Activated CD4-positive, alpha-beta T cell treated with anti-CD3 and anti-CD28 coated beads for 4 hours (primary cell): ENCODE measurements around the gene PTPRN2.

Experiments used
- DNase-seq, 2 donors: peaks; one replicate each; pipeline ENCODE4 v3.0.0-alpha.2; 2020

PTPRN2 gene

DNA sequence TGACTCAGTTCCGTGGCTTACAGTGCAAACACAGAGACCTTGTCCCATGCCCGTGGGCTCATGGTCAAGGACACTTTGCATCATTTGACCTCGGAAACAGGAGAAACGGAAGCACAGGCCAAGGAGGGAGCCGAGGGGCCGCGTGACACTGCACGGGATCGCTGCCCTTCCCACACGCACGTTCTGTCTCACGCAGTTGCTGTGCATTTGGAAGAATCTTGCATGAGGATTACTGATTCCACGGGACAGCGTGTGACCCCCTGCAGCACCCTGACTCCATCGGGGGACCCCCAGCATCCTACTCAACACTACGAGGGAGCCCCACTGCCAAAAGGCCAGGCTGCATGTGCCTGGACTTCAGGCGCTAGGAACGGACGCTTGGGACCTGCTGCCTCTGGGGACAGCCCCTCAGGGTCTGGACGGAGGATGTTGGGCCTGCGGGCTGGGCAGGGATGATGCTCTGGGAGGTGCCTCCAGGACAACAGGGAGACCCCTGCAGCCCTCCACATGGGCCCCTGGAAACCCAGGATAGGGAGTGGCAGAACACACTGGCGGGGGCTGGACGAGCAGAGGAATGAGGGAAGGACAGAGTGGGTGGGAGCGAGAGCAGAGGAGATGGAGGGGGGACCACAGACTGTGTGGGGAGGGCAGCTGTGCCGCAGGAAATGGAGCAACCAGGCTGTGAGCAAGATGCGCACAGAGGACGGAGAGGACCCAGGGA is 1028.6 kb downstream of the PTPRN2 start:
- no peak for DNase-seq

DNA sequence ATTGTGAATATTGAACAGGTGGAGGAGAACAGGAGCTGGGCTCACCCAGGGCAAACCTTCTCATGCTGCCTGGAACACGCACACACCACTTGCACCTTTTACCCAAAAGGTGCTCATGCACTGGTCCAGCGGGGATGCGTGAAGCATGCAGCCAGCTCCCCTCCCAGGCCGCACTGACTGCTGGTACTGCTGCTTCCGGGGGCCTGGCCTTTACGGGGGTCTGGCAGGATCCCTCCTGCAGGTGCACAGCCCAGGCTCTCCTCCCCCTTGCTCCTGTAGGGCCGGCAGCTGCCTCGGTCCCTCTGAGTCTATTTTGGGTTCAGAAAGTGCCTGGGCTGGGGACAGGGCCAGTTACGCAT is 1029.1 kb downstream of the PTPRN2 start:
- DNase-seq, result no peak

DNA sequence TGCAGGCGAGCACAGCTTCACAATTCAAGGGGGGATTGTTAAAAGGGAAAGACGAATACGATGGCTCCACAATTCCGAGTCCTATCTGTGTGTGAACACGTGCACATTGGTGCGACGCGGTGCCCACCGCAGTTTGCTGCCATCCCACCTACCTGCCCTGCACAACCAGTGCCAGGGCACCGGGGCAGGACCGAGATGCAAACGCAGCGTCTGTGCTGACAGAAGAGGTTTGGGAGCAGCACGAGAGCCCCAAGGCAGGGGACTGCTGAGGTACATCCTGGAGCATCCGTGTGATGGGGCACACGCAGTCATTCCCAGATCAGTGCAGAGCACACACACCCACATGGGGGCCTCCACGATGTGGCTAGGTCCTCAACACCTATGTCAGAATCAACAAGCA is 1029.6 kb downstream of the PTPRN2 start:
- no peak for DNase-seq

DNA sequence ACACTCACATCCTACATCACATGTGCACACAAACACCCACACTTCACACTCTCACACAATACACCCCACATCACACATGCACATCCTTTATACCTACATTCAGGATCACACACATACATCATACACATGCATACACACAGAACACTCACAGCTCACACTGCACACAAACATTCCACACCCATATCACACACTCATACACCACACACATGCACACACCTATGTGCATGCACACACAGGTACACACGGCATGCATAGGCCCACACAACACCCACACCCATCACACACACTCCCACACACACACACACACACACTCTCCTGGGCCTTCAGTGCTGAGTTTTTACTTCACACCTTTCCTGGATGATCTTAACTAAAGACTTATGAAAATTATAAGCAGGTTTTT is 1030.4 kb downstream of the PTPRN2 start:
- no peak for DNase-seq

DNA sequence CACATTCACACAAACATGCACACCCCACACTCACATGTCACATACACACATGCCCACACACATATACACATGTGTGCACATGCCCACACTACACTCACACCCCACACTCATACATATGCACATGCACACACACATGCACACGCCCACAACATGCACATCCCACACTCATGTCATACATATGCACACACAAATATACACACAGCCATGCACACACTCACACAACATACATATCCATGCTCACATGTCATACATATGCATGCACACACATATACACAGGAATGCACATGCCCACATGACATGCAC is 1031.0 kb downstream of the PTPRN2 start:
- no peak for DNase-seq

DNA sequence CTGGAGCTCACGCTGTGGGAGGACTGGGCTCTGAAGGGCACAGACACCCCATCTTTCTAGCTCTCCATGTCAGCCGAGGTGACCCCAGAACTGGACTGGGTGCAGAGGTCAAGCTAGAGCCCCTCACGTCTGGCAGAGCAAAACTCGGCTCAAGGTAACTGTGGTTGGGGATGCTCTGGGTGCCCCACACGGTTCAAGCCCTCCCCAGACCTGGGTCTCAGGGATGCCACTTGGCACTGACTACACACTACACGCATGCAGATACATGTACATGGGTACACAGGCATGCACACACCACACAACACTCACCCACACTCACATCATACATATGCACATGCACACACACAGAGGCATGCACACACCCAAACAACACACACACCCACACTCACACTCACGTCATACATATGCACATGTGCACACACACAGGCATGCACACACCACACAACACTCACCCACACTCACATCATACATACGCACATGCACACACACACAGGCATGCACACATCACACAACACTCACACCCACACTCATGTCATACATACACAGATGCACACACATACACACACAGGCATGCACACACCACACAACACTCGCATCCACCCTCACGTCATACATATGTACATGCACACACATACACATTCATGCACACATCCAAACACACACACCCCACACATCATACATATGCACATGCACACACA is 1031.5 kb downstream of the PTPRN2 start:
- DNase-seq, result no peak

DNA sequence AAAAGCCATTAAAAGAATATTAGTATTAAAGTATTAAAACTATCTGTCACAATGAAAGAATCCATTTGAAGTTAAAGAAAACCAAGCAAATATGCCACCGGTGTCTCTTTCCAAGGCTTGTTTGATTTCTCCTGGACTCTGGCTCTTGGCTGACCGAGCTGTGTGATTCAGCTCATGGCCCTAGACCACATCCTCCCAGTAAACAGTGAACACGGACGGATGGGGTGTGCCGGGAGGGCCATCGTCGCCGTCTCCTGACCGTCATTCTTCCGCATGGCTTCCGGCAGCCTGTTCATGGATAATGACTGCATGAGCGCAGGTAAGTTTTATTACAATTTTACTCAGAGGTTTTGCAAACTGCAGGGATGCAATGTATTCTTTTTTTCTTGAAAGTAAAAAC is 1032.3 kb downstream of the PTPRN2 start:
- no peak for DNase-seq

DNA sequence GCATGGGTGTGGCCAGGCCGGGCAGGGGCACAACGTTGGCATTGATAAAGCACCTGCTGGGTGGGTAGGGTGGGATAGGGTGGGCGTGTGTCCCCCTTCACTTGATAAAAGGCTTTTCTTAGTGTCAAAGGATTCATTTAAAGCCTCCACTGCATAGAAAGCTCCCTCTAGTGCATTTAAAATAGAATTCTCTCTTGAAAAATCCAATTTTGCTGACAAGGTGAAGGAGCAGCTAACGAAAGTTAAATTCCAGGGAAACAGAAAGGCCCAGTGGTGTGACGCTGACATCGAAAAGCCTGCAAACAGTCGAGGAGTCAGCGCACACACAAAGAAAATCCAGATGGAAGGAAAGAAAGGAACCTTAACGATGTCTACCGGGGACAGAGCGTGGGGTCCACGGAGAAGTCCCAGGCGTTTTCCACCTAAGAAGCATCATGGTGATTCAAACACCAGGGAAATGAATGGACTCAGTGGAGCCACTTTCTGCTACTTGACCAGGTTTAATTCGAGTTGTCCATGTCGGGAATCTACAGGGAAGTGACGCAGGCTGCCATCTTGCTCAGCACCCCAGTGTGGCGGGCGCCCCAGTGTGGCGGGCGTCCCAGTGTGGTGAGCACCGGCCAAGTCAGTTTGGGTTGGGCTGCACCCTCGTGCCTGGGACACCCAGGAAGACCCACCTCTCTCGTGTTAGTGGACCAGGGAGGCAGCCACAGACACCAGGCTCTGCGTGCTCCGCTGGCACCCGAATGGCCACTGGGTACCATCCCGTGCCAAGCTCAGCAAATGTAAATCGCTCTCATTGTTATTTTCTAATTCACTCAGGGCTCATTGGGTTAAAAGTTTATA is 1033.0 kb downstream of the PTPRN2 start:
- no peak for DNase-seq

DNA sequence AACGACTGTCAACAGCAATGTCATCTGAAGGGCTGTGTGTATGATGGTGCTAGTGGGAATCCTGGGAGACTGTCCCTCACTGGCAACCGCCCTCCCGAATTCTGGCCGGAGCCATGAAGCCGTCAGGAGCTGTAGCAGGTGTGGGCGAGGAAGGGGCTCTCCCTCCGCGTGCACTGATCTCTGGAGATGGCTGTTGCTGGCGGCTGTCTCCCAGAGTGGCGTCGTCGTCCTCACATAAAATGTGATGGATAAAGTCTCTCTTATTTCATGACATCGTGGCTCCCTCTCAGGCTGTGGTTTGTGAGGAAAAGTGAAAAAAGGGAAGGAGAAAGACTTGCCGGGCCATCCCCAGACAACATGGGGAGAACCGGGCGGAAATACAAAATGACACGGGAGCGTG is 1034.4 kb downstream of the PTPRN2 start:
- DNase-seq, result no peak

DNA sequence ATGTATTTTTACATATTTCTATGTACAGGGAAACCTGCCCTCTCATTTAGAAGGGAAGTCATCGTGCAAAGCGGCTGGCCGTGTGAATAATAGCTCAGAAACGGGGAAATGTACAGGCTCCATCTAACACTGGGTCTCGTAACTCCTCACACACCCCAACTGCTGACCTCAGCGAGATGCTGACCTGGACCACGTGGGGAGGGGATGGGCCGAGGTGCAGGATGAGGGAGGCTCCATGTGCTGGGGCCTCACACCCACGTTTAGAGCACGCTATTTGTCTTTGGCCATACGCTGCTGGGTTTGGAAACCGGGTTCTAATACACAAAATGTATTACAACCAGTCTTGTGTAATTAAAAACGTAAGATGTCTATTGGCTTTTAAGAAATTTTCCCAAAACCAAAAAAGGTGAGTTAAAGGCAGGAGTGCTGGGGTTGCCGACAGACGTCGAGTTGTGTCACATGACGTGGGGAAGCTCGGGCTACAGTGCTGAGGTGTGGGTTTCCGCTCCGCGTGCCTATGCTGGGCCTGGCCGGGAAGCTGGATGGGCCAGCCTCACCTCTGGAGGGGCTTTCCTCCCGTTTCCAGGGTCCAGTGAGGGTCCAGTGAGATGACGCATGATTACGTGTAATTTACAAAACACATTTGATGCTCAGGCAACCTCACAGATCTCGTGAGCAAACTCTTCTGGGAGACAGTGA is 1035.2 kb downstream of the PTPRN2 start:
- no peak for DNase-seq

DNA sequence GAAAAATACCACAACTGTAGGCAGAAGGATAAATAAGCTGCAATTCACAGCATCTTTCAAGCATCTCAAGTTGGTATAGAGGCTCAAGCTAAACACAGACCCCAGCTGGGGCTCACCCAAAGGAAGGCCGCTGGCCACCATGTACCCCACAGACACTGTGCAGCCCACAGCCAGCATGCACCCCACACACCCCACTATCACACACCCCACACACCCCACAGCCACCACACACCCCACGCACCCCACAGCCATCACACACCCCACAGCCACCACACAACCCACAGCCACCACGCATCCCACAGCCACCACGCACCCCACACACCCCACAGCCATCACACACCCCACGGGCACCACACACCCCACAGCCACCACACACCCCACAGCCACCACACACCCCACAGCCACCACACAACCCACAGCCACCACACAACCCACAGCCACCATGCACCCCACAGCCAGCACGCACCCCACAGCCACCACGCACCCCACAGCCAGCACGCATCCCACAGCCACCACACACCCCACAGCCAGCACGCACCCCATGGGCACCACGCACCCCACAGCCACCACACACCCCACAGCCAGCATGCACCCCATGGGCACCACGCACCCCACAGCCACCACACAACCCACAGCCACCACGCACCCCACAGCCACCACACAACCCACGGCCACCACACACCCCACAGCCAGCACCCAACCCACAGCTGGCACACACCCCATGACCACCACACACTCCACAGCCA is 1036.1 kb downstream of the PTPRN2 start:
- no peak for DNase-seq

DNA sequence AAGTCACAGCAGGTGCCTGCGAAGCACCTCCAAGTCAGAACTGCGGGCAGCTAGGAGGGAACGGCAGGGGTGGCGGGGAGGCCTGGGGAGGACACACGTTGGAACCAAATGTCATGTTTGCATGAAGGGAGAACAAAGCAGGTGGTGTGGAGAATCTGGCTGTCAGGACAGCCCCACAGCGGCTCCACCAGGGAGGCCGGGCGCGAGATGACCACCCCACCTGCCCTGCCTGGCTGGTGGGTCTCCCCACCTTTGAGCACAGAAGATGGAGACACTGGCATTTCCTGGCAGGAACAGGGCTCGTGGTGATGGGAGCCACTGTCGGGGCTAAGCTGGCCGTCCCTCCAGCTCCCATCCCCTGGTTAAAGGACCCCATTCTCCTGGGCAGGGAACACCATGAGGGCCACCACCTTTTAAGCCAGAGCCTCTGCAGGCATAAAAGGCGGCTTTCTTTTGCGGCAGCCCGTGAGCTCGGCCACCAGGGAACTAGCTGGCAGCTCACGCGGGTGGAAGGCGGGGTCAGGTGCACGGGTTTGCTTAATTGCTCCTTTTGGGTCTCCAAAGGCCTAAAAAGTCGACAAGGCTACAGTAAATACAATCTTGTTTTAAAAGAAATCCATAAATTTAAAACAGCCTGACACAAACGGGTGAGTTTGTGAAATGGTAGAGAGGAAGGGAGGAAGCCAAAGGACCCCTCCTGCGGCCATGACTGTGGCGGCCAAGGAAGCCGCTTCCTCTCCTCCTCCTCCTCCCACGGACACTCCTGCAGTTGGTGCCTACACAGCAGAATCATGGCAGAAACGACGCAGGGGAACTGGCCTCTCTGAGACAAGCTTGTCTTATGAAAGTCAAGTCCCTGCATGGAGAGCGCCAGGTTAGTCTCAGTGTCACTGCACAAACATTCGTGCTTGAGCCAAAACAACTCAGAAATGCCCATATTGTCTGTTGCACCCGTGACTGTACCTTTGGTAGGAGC is 1037.0 kb downstream of the PTPRN2 start:
- no peak for DNase-seq

DNA sequence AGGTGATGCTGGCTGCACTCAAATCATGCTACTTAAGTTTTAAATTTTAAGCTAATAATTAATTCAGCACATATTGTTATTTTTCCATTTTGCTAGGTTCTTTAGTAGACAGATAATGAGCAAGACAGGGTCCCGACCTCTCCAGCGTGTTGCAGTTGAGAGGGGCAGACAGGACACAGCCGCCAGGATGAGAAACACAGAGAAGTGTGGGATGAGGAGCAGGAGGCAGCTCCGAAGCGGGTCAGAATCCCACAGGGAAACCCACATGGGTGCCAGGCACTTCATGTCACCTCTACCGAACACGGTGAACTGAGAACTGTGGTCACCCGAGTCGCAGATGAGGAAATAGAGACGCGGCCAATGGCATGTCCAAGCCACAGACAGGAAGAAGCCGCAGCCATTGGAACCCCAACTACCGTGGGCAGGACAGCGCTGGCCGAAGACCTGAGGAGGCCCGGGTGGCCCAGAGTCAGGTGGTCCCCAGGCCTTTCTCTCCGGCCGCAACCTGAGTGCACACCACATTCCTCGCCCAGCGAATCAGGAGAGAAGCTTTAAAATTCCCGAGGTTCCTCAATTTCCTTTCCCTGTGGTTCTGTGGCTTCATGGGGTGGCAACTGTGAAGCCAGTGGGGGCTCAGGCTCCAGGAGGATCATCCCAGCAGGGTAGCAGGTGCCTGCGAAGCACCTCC is 1037.9 kb downstream of the PTPRN2 start:
- DNase-seq, result no peak

DNA sequence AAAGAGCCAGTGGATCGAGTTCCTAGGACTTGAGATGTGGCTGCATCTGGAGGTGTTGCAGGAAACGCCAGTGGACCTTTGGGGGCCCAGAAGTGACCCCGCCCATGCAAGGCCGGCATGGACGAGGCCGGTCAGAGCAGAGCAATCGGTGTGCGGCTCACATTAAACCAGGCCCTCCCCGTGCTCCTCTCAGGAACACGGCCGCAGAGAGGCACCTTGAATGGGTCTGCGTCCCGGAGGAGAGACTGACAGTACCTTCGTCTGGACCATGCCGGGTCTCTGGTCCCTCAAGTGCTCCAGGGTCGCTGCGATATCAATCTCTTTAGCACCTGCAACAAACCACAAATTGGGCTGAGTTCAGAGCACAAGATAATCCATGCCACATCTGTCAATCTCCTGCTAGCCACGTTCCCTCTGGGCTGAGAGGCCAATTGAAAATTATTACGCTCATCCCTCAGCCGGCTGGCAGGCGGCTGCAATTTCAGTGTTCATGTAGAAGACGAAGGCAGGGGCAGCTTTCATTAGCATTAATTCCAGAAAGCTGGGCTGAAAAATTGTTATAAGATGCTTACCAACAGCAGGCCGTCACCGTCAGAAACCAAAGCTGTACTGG is 1038.8 kb downstream of the PTPRN2 start:
- DNase-seq, result no peak

DNA sequence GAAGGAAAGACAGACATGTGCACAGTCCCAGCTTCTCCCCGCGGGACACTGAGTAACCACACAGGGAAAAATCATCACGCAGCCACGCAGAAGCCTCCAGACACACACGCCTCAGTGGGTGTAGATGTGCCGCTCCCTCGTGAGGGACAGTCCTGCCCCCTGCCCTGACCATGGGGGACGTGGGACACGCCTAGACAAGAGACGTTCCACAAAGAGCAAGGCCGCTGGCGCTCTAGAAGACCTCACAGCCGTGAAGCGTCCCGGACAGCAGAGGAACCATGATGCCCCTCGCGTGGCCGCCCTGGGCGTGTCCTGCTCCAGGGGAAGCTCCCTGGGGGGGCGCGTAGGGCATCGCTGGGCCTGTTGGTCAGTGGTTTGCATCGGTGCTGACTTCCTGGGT is 1040.0 kb downstream of the PTPRN2 start:
- DNase-seq, result no peak

DNA sequence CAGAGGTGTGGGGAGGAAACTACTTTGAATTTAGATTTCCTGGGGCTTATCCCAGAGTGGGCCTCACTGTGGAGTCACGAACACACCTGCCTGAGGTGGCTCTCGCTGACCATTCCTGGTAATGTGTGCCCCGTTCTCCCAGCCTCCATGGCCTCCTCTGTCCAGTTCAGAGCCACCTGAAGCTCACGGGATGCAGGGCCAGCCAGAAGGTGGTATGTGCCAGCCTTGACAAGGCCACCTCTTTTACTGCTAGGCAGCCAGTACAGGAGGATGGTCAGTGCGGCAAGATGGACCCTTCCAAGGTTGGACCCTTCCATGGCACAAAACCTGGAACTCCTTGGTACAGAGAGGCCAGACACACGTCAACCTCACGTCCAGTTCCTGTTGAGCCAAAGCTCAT is 1040.5 kb downstream of the PTPRN2 start:
- DNase-seq, result no peak

DNA sequence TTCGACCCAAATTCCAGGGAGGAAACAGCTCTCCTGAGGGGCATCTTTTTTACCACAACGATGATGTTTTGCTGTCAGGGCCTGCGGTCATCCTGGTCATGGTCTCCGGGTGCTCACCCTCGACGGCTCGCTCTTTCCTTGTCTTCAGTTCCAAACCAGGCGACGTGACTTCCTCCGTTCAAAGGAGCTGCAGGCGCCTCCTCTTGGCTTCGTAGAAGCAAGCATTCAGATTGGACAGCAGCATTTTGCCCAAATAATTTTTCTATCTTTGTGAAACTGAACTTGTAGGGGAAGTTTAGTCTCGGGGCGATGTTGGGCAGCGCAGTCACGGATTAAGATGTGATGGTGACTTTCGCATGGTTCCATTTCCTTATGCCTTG is 1042.0 kb downstream of the PTPRN2 start:
- no peak for DNase-seq

DNA sequence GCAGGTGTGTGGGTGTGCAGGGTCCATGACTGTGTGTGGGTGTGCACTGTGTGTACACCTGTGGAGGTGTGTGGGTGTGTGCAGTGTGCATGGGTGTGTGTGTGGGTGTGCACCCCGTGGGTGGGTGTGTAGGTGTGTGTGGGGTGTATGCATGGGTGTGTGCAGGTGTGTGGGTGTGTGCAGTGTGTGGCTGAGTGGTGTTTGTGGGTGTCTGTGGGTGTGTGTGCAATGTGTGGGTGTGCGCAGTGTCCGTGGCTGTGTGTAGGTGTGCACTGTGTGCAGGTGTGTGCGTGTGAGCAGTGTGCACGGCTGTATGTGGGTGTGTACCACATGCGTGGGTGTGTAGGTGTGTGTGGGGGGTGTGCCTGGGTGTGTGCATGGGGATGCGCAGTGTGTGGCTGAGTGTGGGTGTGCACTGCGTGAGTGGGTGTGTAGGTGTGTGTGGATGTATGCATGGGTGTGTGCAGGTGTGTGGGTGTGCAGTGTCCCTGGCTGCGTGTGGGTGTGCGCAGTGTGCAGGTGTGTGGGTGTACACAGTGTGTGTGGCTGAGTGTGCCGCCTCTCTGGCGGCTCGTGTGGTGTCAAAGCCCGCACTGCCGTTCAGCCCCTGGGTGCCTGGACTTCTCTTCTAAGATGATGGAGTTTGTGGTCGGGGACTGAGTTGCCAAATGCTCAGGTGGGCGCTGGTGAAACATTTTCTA is 1042.5 kb downstream of the PTPRN2 start:
- DNase-seq, result no peak

DNA sequence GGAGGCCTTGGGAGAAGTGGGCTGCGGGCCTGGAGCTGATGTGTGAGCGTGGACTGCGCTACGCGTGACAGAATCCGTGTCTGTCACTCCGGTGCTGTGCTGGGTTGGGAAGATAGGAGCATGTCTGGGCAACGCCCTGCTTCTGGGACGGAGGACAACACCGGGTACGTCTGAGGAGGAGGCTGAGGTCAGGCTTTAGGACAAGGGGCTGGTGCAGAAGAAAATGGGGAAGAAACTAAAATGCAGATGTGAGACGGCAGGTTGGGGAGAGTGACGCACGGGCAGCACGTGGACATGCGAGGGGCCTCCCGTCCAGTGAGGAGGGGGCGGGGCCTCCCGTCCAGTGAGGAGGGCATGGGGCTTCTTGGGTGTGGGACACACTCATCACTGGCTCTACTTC is 1043.4 kb downstream of the PTPRN2 start:
- DNase-seq, result no peak

DNA sequence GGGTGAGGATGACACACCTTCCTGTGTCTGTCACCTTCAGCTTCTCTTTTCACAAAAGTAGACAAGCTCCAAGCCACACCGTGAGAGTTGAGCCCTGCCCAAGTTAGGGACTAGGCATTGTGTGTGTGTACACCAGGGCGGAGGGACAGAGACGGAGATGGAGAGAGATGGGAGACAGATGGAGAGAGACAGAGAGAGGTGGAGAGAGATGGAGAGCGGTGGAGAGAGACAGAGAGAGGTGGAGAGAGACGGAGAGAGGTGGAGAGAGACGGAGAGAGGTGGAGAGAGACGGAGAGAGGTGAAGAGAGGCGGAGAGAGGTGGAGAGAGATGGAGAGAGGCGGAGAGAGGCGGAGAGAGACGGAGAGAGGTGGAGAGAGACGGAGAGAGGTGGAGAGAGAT is 1043.8 kb downstream of the PTPRN2 start:
- no peak for DNase-seq
